Sigmoid colon (tissue), 3 donors: ENCODE results near the gene DPCD.

Source experiments
- POLR2A ChIP-seq, 2 donors: fragments of 450-650 bp; IDR thresholded peaks; one replicate each; pipeline ENCODE4 v1.6.1; 2016; ENCODE audit warnings: antibody characterized with exemption in 2 of 2, mild to moderate bottlenecking in 2 of 2, moderate library complexity in 2 of 2
- TF ChIP-seq, protein P1 (sequence below), 4 experiments: fragments of 450-650 bp in 3 of 4; fragments of 200-600 bp in 1 of 4; IDR thresholded peaks; one replicate each; pipeline ENCODE4 v1.5.1; 2016 to 2019; ENCODE audit warnings: antibody characterized with exemption in 4 of 4, mild to moderate bottlenecking in 3 of 4, moderate library complexity in 2 of 4

- TF ChIP-seq, protein P1, sequence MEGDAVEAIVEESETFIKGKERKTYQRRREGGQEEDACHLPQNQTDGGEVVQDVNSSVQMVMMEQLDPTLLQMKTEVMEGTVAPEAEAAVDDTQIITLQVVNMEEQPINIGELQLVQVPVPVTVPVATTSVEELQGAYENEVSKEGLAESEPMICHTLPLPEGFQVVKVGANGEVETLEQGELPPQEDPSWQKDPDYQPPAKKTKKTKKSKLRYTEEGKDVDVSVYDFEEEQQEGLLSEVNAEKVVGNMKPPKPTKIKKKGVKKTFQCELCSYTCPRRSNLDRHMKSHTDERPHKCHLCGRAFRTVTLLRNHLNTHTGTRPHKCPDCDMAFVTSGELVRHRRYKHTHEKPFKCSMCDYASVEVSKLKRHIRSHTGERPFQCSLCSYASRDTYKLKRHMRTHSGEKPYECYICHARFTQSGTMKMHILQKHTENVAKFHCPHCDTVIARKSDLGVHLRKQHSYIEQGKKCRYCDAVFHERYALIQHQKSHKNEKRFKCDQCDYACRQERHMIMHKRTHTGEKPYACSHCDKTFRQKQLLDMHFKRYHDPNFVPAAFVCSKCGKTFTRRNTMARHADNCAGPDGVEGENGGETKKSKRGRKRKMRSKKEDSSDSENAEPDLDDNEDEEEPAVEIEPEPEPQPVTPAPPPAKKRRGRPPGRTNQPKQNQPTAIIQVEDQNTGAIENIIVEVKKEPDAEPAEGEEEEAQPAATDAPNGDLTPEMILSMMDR (IDR thresholded peaks at IDR 0.05): no peak
- no peak for TF ChIP-seq POLR2A (IDR thresholded peaks at IDR 0.05)
These were observed 8.6 kb upstream of the DPCD start for GRCh38 chr10:101579516-101579870.
